Measurements from ENCODE around the gene TTL.

DNA sequence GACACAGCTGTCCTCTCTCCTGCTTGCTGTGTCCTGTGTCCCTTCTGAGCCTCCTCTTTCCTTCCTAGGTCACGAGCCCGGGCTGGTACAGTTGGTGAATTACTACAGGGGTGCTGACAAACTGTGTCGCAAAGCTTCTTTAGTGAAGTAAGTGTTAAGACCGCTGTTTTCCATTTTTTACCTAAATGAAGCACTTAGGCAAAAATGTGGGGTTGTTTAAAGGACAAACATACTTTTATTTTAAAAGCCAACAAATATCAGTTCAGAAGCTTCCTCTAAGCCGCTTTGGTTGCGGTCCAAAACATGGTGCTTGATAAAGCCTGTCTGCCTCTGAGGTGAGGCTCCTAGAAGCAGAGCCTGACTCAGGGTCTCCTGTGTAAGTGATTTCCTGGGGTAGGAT lies 3.9 kb downstream of the TTL start:
- TF ChIP-seq NFRKB (IDR thresholded peaks at IDR 0.05) (no peak), SUZ12 (IDR thresholded peaks at IDR 0.05) (no peak), FOXK2 (IDR thresholded peaks at IDR 0.05) (no peak), TARDBP (IDR thresholded peaks at IDR 0.05) (no peak), FOXA1 (IDR thresholded peaks at IDR 0.05) (no peak), CTBP1 (IDR thresholded peaks at IDR 0.05; ENCODE audit: borderline replicate concordance) (no peak), L3MBTL2 (conservative IDR thresholded peaks at IDR 0.05) (no peak)

Data from HEK293T (cell line).